ENCODE results near the gene SAMD4A. TPM values are rescaled to one million over a fixed set of nuclear protein-coding genes. Genes with fewer than 3 reads are reported as not detected.
A peak's percentile ranks its signal among the peaks of the same experiment; 100 is the strongest.

Gene SAMD4A
- total RNA-seq, 1 experiment from 2014 or later: 2.9 TPM

DNA sequence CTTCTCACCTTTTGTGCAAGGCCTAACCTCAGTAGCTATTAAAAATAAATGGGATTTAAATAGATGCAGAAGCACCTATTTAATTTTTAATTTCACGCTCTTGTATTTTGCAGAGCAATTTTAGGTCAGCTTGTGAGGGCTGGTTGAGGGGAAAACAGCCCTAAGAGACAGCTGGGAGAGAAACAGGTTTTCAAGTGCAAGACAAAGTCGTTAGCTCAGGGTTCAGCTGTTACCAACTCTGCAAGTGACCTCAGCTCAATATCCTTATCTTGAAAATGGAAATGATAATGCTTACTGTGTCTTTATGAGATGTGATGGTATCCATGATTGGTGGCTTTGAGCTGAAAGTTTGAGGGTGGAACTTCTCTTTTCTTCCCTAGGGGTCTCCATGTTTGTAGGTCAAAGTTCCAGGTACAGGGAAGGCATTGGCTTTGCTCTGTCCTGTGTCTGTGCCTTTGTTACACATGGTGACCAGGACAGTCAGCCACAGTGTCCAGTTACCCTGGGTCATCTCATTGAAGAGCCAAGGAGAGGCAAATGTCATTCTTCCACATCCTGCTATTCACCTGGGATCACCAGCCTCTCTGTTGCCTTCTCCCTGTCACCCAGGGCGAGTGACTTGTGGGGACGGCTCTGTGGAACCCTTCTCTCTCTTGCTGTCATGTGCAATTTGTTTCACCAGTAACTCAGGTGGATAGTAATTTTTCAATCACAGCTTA, 100.3 kb downstream of the SAMD4A start:
- no peak for DNase-seq (ENCODE audit: low read depth)
- in situ Hi-C loops (cut with HindIII; ENCODE audit: low pct_unique_long_range_greater_than_20kb, low sequenced_read_pairs): no loop called here

- in situ Hi-C loops (cut with HindIII; ENCODE audit: low pct_unique_long_range_greater_than_20kb, low sequenced_read_pairs): no loop called here
- no peak for DNase-seq (ENCODE audit: low read depth)
These were observed 100.8 kb downstream of the SAMD4A start for GRCh38 chr14:54667764-54668163.

- in situ Hi-C loops (cut with HindIII; ENCODE audit: low pct_unique_long_range_greater_than_20kb, low sequenced_read_pairs): no loop called here
- DNase-seq (ENCODE audit: low read depth): no peak
These were observed 103.0 kb downstream of the SAMD4A start for GRCh38 chr14:54669721-54670561.

DNA sequence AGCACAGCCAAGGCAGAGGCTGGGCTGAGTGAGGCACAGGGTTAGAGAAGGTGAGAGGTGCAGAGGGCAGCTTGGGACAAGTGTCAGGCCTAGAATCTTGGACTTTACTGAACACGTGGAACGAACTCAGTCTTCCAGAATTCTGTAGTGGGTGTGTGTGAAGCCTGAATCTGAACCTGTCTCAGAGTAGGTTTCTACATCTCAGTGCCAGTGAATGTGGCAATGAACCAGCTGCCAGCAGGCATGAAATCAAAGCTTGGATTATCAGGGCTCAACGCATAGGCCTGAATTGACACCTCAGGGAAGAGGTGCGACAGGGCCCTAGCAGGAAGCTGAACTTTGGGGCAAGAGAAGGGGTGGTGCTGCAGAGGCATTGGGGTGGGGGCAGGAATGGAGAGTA, 104.6 kb downstream of the SAMD4A start:
- DNase-seq (ENCODE audit: low read depth): no peak
- in situ Hi-C loops (cut with HindIII; ENCODE audit: low pct_unique_long_range_greater_than_20kb, low sequenced_read_pairs): no loop called here

DNA sequence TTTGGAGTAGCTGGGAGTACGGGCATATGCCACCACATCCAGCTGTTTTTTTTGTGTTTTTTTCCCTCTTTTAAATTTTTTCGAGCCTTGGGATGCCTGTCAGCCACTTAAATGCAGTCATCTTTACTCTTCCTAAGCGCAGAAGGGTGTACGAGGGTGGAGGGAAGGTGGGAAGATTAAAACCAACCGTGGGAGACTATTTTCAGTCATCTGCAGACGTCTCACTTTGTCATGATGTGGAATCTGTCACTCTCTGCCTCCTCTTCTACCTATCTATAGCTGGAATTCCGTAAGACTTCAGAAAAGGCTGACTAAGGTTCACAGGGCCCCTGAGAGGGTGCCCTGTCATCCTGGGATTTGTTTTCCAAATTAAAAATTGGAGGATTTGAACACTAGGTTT, 105.3 kb downstream of the SAMD4A start:
- in situ Hi-C loops (cut with HindIII; ENCODE audit: low pct_unique_long_range_greater_than_20kb, low sequenced_read_pairs): no loop called here

GRCh38 chr14:54672688-54673087, 105.8 kb downstream of the SAMD4A start:
- in situ Hi-C loops (cut with HindIII; ENCODE audit: low pct_unique_long_range_greater_than_20kb, low sequenced_read_pairs): no loop called here
- no peak for DNase-seq (ENCODE audit: low read depth)

More for the DNA sequence above, 105.3 kb downstream of the SAMD4A start:
- no peak for DNase-seq (ENCODE audit: low read depth)

DNA sequence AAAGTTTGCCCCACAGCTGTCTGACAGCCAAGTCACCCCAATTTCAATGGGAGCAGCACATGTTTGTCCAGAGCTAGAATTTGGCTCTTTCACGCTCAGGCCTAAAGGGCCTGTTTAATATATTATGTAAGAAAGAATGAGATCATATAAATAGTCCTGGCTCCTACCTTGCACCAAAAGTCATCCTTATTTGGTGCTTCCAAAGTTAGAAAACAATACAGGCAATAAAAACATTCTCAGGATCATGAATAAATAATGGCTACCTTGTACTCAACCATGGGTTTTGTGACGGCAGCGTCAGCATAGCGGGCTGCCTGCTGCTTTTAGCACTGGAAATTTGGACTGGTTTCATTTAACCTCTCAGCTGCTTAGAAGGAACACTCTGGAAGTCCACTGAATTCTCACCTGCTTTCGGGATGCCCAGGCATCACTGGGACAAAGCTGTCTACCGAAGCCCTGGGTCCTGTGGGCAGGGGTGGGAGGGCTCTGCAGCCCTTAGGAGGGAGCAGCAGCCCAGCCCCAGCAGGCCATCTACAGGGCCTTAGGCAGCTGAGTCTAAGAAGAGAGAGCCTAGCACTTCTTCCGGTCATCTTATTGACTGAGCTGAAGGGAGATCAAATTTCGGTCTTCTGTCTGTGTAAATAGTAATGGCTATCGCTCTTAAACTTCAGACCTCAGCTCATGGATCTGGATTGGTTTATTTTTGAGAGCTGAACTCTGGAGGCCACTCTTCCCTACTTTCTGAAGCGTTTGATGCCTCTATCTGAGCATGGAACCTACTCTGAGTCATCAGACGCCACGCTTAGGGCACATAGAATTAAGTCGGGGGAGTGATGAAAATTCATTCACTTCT, 106.5 kb downstream of the SAMD4A start:
- no peak for DNase-seq (ENCODE audit: low read depth)
- in situ Hi-C loops (cut with HindIII; ENCODE audit: low pct_unique_long_range_greater_than_20kb, low sequenced_read_pairs): no loop called here

DNA sequence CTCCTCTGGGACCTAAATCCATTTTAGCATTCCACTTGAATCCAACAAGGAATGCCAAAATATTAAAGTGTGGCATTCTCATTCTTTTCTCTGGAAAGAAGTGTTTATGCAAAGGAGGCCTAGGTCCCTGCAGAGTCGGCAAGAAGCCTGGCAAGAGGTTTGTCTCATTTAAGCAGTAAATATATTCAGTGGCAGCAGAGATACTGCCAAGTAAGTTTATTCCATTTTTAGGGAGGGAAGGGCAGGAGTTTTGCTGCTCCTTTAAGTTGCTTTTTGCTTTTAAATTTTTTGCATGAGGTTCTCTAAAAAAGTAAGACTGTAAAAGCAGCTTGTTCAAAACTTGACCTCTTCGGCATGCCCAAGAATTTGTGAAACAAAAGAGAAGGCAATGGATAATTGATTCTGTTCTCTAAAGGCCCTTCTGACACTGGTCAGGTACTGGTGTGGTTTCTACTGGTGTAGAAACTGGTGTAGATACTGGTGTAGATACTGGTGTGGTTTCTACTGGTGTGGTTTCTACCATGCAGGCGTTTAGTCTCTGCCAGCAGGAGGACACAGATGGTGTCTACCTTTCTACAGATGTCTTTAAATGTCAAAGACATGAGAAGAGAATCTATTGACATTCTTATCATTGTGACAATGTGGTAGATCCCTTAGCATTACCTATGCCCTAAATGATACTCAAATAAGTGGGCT, 107.3 kb downstream of the SAMD4A start:
- in situ Hi-C loops (cut with HindIII; ENCODE audit: low pct_unique_long_range_greater_than_20kb, low sequenced_read_pairs): no loop called here
- no peak for DNase-seq (ENCODE audit: low read depth)

DNA sequence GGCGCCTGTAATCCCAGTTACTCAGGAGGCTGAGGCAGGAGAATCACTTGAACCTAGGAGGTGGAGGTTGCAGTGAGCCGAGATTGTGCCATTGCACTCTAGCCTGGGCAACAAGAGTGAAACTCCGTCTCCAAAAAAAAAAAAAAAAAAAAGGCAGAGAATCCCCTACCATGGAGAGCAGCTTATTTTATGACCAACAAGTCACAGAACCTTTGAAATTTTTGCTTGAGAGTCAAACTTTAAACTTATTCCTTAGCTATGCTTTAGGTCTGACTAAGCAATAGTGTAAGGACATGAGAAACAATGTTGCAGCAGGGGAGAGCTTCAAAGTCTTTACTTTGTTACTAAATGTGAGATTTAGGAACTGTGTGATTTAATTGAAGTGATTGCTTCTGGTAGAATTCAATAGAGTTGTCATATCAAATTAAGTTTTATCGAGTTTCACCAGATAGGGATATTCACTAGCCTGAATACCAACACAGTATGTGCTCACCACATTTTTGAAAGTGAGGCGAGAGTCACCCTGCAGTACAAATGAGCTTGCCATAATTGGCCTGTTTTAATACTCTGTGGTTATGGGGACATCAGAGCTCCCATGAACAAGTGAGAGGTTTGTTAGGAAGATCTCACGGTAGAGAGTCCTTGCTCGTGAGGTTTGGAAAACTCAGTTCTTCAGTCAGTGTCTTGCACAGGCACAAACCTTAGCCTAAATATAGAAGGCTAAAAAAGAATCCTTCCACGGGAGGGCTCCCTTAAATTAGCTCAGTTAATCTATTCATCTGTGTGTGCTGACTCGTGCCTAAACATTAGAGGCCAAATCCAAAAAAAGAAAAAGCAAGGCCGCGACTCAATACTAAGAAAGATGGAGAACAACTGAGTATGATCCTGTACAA, 108.6 kb downstream of the SAMD4A start:
- DNase-seq (ENCODE audit: low read depth): no peak
- in situ Hi-C loops (cut with HindIII; ENCODE audit: low pct_unique_long_range_greater_than_20kb, low sequenced_read_pairs): no loop called here

DNA sequence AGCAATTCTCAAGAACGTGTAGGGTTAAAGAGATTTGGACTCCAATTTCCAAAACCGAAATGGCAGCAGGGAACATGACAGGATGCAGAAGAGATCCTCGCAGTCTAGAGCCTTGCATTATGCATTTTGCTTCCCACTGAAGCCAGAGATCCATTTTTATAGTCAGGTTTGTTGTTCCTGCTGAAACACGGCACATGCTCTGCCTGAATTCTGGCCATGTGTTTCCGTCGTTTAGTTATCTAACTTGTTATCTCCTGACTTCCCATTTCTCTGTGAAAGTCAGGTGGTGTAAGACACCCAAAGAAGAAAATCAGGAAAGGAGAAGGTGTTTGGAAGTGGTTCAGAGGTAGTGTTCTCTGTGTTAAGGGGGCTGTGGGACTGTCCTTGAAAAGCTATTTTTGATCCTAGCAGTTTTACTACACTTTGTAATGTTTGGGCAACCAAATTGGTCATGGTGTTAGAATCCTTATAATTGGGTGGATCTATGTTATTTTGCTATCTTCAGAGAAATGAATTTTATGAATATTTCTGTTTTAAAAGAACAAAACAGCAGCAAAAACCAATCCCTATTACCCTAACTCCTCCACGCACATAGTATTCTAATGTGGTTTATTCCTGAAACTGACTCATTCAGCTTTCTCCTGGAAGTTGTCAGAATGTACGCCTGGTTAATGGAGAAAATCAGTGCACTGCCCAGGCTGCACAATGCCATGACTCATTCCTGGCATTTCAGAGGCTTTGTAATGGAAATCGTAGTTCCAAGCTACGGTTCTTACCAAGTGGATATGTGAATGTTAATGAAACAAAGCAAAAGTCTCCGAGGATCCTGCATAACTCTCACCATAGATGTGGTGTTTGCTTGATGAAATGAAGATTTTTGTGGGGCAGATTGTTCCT, 110.1 kb downstream of the SAMD4A start:
- DNase-seq (ENCODE audit: low read depth): peak; percentile 72
- in situ Hi-C loops (cut with HindIII; ENCODE audit: low pct_unique_long_range_greater_than_20kb, low sequenced_read_pairs): no loop called here

DNA sequence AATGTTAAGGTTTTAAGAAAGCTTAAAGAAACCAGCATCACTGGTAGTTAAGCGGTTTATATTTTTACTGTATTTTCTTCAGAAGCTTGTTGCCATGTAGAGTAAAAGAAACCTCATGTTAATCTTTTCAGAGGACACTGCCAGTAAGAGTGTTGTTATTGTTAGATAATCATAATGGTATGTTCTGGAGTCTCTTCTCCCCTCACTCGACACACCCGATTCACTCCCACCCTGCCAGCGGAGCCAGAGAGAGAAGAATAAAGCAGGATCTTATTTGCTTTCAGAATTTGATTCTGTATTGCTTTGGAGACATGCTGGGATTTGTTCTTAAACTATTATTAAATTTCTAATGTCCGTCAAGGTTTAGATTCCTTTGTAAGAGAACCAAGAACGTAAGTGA, 113.7 kb downstream of the SAMD4A start:
- in situ Hi-C loops (cut with HindIII; ENCODE audit: low pct_unique_long_range_greater_than_20kb, low sequenced_read_pairs): no loop called here
- no peak for DNase-seq (ENCODE audit: low read depth)

GRCh38 chr14:54681811-54682261, 114.9 kb downstream of the SAMD4A start:
- in situ Hi-C loops (cut with HindIII; ENCODE audit: low pct_unique_long_range_greater_than_20kb, low sequenced_read_pairs): no loop called here
- DNase-seq (ENCODE audit: low read depth): no peak

GRCh38 chr14:54682578-54682977, 115.7 kb downstream of the SAMD4A start:
- in situ Hi-C loops (cut with HindIII; ENCODE audit: low pct_unique_long_range_greater_than_20kb, low sequenced_read_pairs): no loop called here
- no peak for DNase-seq (ENCODE audit: low read depth)

DNA sequence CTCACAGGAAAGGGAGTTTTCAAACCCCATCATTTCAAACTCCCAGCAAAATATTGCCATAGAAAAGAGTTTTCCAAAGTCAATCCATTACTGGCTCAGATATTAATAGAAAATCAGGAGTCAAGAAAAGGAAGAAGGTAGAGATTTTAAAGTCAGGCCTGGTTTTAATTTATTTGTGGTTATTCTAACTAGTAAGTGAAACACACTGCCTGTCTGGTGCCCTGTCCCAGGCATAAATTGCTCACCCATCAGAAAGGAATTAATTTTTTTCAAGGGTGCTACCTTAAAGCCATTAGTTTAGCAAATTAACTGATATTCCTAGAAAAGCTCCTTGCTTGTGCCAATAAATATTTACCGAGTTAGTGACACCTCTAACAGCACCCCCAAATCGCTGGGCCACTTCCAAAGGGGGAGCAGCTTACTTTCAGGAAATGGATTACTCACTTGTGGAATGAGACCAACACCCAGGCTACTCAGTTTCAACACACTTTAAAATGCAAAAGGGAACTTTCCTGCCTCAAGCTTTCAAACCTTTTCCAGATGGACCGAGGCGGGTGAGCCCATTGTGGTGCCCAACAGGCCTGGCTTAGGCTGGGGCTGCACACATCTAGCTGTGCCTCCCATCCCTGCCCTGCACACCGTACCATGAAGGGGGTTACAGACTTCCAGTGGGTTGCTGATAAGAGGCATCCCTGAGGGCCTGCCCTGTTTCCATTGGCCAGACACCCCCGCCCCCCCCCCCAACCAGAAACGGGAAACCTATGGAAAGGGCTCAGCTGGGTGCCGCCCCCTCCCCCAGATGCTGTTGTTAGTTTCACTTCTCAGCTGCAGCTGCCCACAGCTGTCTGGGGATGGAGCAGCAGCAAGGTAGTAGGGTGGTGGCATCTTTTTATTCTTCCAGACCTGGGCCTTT, 117.2 kb downstream of the SAMD4A start:
- in situ Hi-C loops (cut with HindIII; ENCODE audit: low pct_unique_long_range_greater_than_20kb, low sequenced_read_pairs): no loop called here
- DNase-seq (ENCODE audit: low read depth): no peak

GRCh38 chr14:54685286-54685845, 118.4 kb downstream of the SAMD4A start:
- no peak for DNase-seq (ENCODE audit: low read depth)
- in situ Hi-C loops (cut with HindIII; ENCODE audit: low pct_unique_long_range_greater_than_20kb, low sequenced_read_pairs): no loop called here
